GM18861 (cell line): Measurements from ENCODE around the gene OXNAD1.

ENCODE experiments used
- ATAC-seq: cut with Tn5 transposase; IDR thresholded peaks from one replicate; pipeline ENCODE4 v1.9.1; 2021; ENCODE audit not compliant: unreplicated experiment

Gene OXNAD1

GRCh38 chr3:16354291-16354690 is 89.3 kb downstream of the OXNAD1 start:
- no peak for ATAC-seq
